KMS-11 (cell line): Measurements from ENCODE around the gene NME3.

Experiments
- H2AFZ ChIP-seq: fragments of 200-600 bp; sonication (generic); 2 replicates; pipeline ENCODE4 v1.6.1; 2016; ENCODE audit warnings: antibody characterized with exemption, mixed run types, low read depth
- H3K27ac ChIP-seq: fragments of 200-600 bp; sonication (generic); 2 replicates; pipeline ENCODE4 v1.6.1; 2016; ENCODE audit warnings: mild to moderate bottlenecking, mixed run types
- H3K27me3 ChIP-seq: fragments of 200-600 bp; sonication (generic); 2 replicates; pipeline ENCODE4 v1.6.1; 2017; ENCODE audit warnings: mild to moderate bottlenecking, low read depth, mixed run types, moderate library complexity; ENCODE audit not compliant: insufficient read depth
- H3K36me3 ChIP-seq: fragments of 200-600 bp; sonication (generic); 2 replicates; pipeline ENCODE4 v1.6.1; 2017; ENCODE audit warnings: mild to moderate bottlenecking, mixed run types; ENCODE audit not compliant: insufficient read depth
- H3K4me1 ChIP-seq: fragments of 200-600 bp; sonication (generic); 2 replicates; pipeline ENCODE4 v1.6.1; 2016; ENCODE audit warnings: mild to moderate bottlenecking, low read depth, mixed run types; ENCODE audit not compliant: poor library complexity, severe bottlenecking
- H3K4me2 ChIP-seq: fragments of 200-600 bp; sonication (generic); 2 replicates; pipeline ENCODE4 v1.7.0; 2016; ENCODE audit warnings: mild to moderate bottlenecking, mixed run types
- H3K4me3 ChIP-seq: fragments of 200-600 bp; sonication (generic); IDR thresholded peaks from 2 replicates; pipeline ENCODE4 v1.6.1; 2017; ENCODE audit warnings: low read depth, low read length, mixed read lengths; ENCODE audit not compliant: insufficient read depth
- H3K79me2 ChIP-seq: fragments of 200-600 bp; sonication (generic); 2 replicates; pipeline ENCODE4 v1.6.1; 2016; ENCODE audit warnings: low read depth, mixed run types; ENCODE audit not compliant: insufficient read depth
- H3K9ac ChIP-seq: fragments of 200-600 bp; sonication (generic); 2 replicates; pipeline ENCODE4 v1.6.1; 2016; ENCODE audit warnings: mild to moderate bottlenecking, mixed run types
- H4K20me1 ChIP-seq: fragments of 200-600 bp; sonication (generic); 2 replicates; pipeline ENCODE4 v1.6.1; 2016; ENCODE audit warnings: mild to moderate bottlenecking, mixed run types; ENCODE audit not compliant: insufficient read depth
- CTCF ChIP-seq: fragments of 200-600 bp; sonication (generic); conservative IDR thresholded peaks from 2 replicates; pipeline ENCODE4 v1.6.1; 2017; ENCODE audit warnings: low read depth, mild to moderate bottlenecking, antibody characterized with exemption, low read length, moderate library complexity, mixed read lengths

The NME3 gene

DNA sequence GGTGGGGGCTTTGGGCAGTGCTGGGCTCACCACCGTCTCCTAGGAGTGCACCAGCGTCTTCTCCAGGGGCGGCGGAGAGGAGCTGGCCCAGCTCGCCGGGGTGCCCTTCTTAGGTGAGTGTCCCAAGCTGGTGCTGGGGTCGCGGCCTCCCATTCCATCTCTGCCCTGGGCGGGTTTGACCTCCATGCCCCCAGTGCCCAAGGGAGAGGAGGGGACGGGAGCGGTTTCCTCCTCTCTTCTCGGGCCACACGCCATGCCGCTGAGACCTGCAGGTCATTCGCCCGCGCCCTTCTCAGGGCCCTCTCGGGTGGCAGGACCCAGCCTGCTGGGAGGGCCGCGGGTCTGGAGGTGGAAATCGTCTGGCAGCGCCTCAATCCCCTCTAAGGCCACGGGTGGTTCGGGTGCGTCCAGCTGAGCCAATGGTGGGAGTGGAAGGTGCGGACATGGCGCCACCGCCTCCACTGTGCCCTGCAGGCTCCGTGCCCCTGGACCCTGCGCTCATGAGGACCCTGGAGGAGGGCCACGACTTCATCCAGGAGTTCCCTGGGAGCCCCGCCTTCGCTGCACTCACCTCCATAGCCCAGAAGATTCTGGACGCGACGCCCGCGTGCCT lies 16.9 kb upstream of the NME3 start:
- TF ChIP-seq CTCF, result no peak
- Histone ChIP-seq H3K36me3 (no peaks in the 10 kb centered on the region), H4K20me1 (no peaks in the 10 kb centered on the region)

GRCh38 chr16:1787322-1788094 lies 16.2 kb upstream of the NME3 start:
- no peak overlapping the region for H3K4me2 ChIP-seq
- H3K4me1 ChIP-seq, result peaks cover 7% of the 10 kb centered on the region
- H2AFZ ChIP-seq, result no peak overlapping the region
- no peak overlapping the region for H3K4me3 ChIP-seq
- no peak for TF ChIP-seq CTCF
- H4K20me1 ChIP-seq, result no peaks in the 10 kb centered on the region
- no peaks in the 10 kb centered on the region for H3K27me3 ChIP-seq
- no peak overlapping the region for H3K27ac ChIP-seq
- peaks cover 35% of the 10 kb centered on the region for H3K79me2 ChIP-seq
- H3K9ac ChIP-seq, result no peak overlapping the region
- no peaks in the 10 kb centered on the region for H3K36me3 ChIP-seq

More for the DNA sequence above, 16.9 kb upstream of the NME3 start:
- Histone ChIP-seq H2AFZ (no peak overlapping the region), H3K4me1 (peaks cover 7% of the 10 kb centered on the region), H3K4me3 (no peak overlapping the region), H3K79me2 (peaks cover 32% of the 10 kb centered on the region), H3K9ac (no peak overlapping the region), H3K27ac (no peak overlapping the region), H3K27me3 (no peaks in the 10 kb centered on the region), H3K4me2 (no peak overlapping the region)

- no peak overlapping the region for H3K9ac ChIP-seq
These were observed 15.6 kb upstream of the NME3 start for GRCh38 chr16:1787056-1787321.

DNA sequence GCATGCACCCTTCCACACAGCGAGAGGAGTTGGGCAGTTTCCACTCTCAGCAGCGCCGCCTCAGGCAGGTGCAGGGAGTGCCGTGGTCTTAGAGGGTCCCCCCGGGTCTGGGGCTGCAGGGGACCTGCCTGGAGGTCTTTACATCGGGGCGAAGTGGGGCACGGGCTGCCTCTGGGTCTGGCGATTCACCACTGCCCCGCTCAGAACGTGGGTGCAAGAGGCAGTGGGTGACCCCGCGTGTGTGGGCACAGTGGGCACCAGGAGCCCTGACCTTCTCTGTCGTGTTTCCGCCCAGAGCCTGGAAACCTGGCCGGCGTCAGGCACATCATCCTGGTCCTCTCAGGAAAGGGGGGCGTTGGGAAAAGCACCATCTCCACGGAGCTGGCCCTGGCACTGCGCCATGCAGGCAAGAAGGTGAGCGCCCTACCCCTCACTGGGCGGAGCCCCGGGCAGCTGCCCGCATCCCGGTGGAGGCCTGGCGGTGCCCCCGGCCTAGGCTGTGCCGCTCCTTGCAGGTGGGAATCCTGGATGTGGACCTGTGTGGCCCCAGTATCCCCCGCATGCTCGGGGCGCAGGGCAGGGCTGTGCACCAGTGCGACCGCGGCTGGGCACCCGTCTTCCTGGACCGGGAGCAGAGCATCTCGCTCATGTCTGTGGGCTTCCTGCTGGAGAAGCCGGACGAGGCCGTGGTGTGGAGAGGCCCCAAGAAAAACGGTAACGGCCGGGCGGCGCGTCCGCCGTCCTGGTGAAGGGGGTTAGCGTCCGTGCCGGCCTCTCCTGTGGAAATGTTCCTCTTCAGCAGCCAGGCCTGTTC lies 15.1 kb upstream of the NME3 start:
- no peaks in the 10 kb centered on the region for H4K20me1 ChIP-seq
- no peaks in the 10 kb centered on the region for H3K36me3 ChIP-seq
- no peaks in the 10 kb centered on the region for H3K27me3 ChIP-seq
- H3K4me3 ChIP-seq, result no peak overlapping the region
- no peak overlapping the region for H3K27ac ChIP-seq
- no peak overlapping the region for H3K4me2 ChIP-seq
- H3K79me2 ChIP-seq, result peaks cover 35% of the 10 kb centered on the region
- H2AFZ ChIP-seq, result no peak overlapping the region
- H3K4me1 ChIP-seq, result peaks cover 7% of the 10 kb centered on the region
- no peak for TF ChIP-seq CTCF
- no peak overlapping the region for H3K9ac ChIP-seq

More at GRCh38 chr16:1787056-1787321, 15.6 kb upstream of the NME3 start:
- no peak overlapping the region for H3K4me2 ChIP-seq
- no peak overlapping the region for H2AFZ ChIP-seq
- H3K36me3 ChIP-seq, result no peaks in the 10 kb centered on the region
- no peaks in the 10 kb centered on the region for H3K27me3 ChIP-seq
- no peak for TF ChIP-seq CTCF
- peaks cover 35% of the 10 kb centered on the region for H3K79me2 ChIP-seq
- no peak overlapping the region for H3K4me3 ChIP-seq
- peaks cover 7% of the 10 kb centered on the region for H3K4me1 ChIP-seq
- H3K27ac ChIP-seq, result no peak overlapping the region
- H4K20me1 ChIP-seq, result no peaks in the 10 kb centered on the region
